ENCODE data around the gene SHISAL2A. TPM values are rescaled to one million over a fixed set of nuclear protein-coding genes. Genes with fewer than 3 reads are reported as not detected.

The SHISAL2A gene
- total RNA-seq, 1 experiment from 2014 or later, result 0.90 TPM

- Histone ChIP-seq H2BK12ac (ENCODE audit: insufficient read length, low read depth, low read length) (no peak overlapping the region), H3K4ac (ENCODE audit: low read depth, low read length) (no peak overlapping the region), H3T11ph (ENCODE audit: low read length) (no peak overlapping the region), H3K4me2 (ENCODE audit: insufficient read depth, insufficient read length, low read length) (no peak overlapping the region), H2BK20ac (ENCODE audit: low read depth, low read length, poor library complexity, severe bottlenecking) (no peak overlapping the region), H2BK15ac (ENCODE audit: low read depth, low read length) (no peak overlapping the region), H3K27ac (ENCODE audit: insufficient read length, low read depth, low read length) (no peak overlapping the region), H3K27me3 (ENCODE audit: insufficient read depth, low read length) (no peaks in the 10 kb centered on the region), H3K79me2 (ENCODE audit: insufficient read depth, low read length) (no peaks in the 10 kb centered on the region), H3K23ac (ENCODE audit: insufficient read length, low read depth, low read length) (no peak overlapping the region), H3K9ac (ENCODE audit: extremely low read depth, insufficient read length, low read length) (no peak overlapping the region), H2AFZ (ENCODE audit: low read length) (no peak overlapping the region), H3K23me2 (ENCODE audit: insufficient read length, low read depth, low read length, poor library complexity, severe bottlenecking) (no peaks in the 10 kb centered on the region), H4K91ac (ENCODE audit: insufficient read length, low read depth, low read length) (no peak overlapping the region), H2AK5ac (ENCODE audit: insufficient read length, low read length) (no peak overlapping the region), H3K14ac (ENCODE audit: insufficient read depth, low read length) (no peak overlapping the region), H3K4me1 (ENCODE audit: insufficient read depth, low read length) (no peaks in the 10 kb centered on the region), H3K79me1 (ENCODE audit: insufficient read depth, low read depth, low read length, poor library complexity, severe bottlenecking) (no peaks in the 10 kb centered on the region), H4K20me1 (ENCODE audit: control insufficient read depth, insufficient read depth, insufficient read length) (no peaks in the 10 kb centered on the region), H3K18ac (ENCODE audit: insufficient read length, low read depth, low read length) (no peak overlapping the region), H2BK5ac (ENCODE audit: insufficient read length, low read length) (no peak overlapping the region), H3K9me3 (ENCODE audit: control insufficient read depth, low read depth, low read length) (no peaks in the 10 kb centered on the region), H4K5ac (ENCODE audit: insufficient read length, low read depth, low read length) (no peak overlapping the region), H2BK120ac (ENCODE audit: low read depth, low read length, poor library complexity, severe bottlenecking) (no peak overlapping the region), H4K8ac (replicated peaks; ENCODE audit: insufficient read length, low read depth, low read length) (no peak overlapping the region), H3K56ac (ENCODE audit: insufficient read length, low read depth, low read length) (no peak overlapping the region)
- H3K27me3 Mint-ChIP-seq (ENCODE audit: low read depth), result peaks cover 36% of the 10 kb centered on the region
- H3K9me3 Mint-ChIP-seq, result no peaks in the 10 kb centered on the region; a peak in 1 of 5 replicates
- H3K27ac Mint-ChIP-seq, result no peak overlapping the region
- peaks cover 6 to 8% of the 10 kb centered on the region in 2 experiments; a peak in 3 of 4 replicates for H3K4me1 Mint-ChIP-seq
- H3K36me3 Mint-ChIP-seq (ENCODE audit: insufficient read depth in 1 of 3, low read depth in 3 of 3), result no peaks in the 10 kb centered on the region; a peak in 1 of 7 replicates
- DNase-seq, result no peak
- WGBS (ENCODE audit: extremely low coverage, insufficient read length, low lambda C conversion rate), result no CpG with 5 or more reads among the region's 6 CpGs
- no peak overlapping the region for H3K4me3 Mint-ChIP-seq
- TF ChIP-seq CTCF (conservative IDR thresholded peaks at IDR 0.05), result no peak
Observed at GRCh38 chr1:52640697-52641096, 7.7 kb downstream of the SHISAL2A start.

Measured in H9 (cell line).